Liver (tissue), 9 donors: ENCODE results near the gene ZNF358. TPM values are rescaled to one million over a fixed set of nuclear protein-coding genes. Genes with fewer than 3 reads are reported as not detected.

Source experiments
- DNase-seq: peaks from one replicate; pipeline ENCODE4 v3.0.0-alpha.2; 2017; ENCODE audit warnings: low spot score
- H3K27ac ChIP-seq, 2 donors: one replicate each; pipeline ENCODE4 v1.7.0; 2013; ENCODE audit warnings: inconsistent platforms in 2 of 2, low read length in 2 of 2, control low read depth in 1 of 2, low read depth in 1 of 2, mild to moderate bottlenecking in 1 of 2
- H3K27me3 ChIP-seq, 4 donors: one replicate each; pipeline versions ENCODE4 v1.6.1 to v1.7.0; 2013; ENCODE audit warnings: low read length in 3 of 4, inconsistent platforms in 1 of 4, mild to moderate bottlenecking in 1 of 4, moderate library complexity in 1 of 4; ENCODE audit not compliant: control insufficient read depth in 4 of 4, insufficient read depth in 4 of 4
- H3K36me3 ChIP-seq, 4 donors: one replicate each; pipeline versions ENCODE4 v1.6.1 to v1.7.0; 2013; ENCODE audit warnings: low read length in 3 of 4, mild to moderate bottlenecking in 3 of 4, low read depth in 1 of 4, moderate library complexity in 1 of 4; ENCODE audit not compliant: control insufficient read depth in 4 of 4, insufficient read depth in 3 of 4
- H3K4me1 ChIP-seq, 4 donors: one replicate each; pipeline versions ENCODE4 v1.6.1 to v1.7.0; 2013; ENCODE audit warnings: low read length in 3 of 4, mild to moderate bottlenecking in 3 of 4, moderate library complexity in 1 of 4; ENCODE audit not compliant: control insufficient read depth in 4 of 4, insufficient read depth in 4 of 4
- H3K4me3 ChIP-seq, 3 donors: one replicate each; pipeline versions ENCODE4 v1.6.1 to v1.7.0; 2013; ENCODE audit warnings: low read length in 3 of 3, control low read depth in 1 of 3, low read depth in 1 of 3, mild to moderate bottlenecking in 1 of 3
- H3K9ac ChIP-seq, 2 donors: one replicate each; pipeline ENCODE4 v1.7.0; 2013; ENCODE audit warnings: low read length in 2 of 2, mild to moderate bottlenecking in 2 of 2, moderate library complexity in 2 of 2, control low read depth in 1 of 2, low read depth in 1 of 2
- H3K9me3 ChIP-seq, 4 donors: one replicate each; pipeline versions ENCODE4 v1.6.1 to v1.7.0; 2013; ENCODE audit warnings: low read length in 3 of 4; ENCODE audit not compliant: control insufficient read depth in 4 of 4
- ATF3 ChIP-seq: IDR thresholded peaks from 2 replicates; pipeline ENCODE4 v1.6.1; 2016; ENCODE audit warnings: antibody characterized with exemption
- CTCF ChIP-seq: fragments of 150-350 bp; IDR thresholded peaks from 2 replicates; pipeline ENCODE4 v1.5.1; 2017; ENCODE audit warnings: improper control_type of control experiment, low read depth, low read length; ENCODE audit not compliant: missing input control
- EGR1 ChIP-seq, 2 donors: IDR thresholded peaks; 2 replicates each; pipeline ENCODE4 v1.6.1; 2016 to 2018; ENCODE audit warnings: antibody characterized with exemption in 2 of 2, low read depth in 2 of 2
- FOXA1 ChIP-seq: IDR thresholded peaks from 2 replicates; pipeline ENCODE4 v1.6.1; 2016; ENCODE audit warnings: antibody characterized with exemption
- FOXA2 ChIP-seq: IDR thresholded peaks from 2 replicates; pipeline ENCODE4 v1.6.1; 2016; ENCODE audit warnings: antibody characterized with exemption
- GABPA ChIP-seq, 2 donors: IDR thresholded peaks in 1 of 2; conservative IDR thresholded peaks in 1 of 2; 2 replicates each; pipeline ENCODE4 v1.6.1; 2016; ENCODE audit warnings: antibody characterized with exemption in 2 of 2, mild to moderate bottlenecking in 1 of 2, moderate library complexity in 1 of 2
- HNF4A ChIP-seq, 2 donors: conservative IDR thresholded peaks; 2 replicates each; pipeline ENCODE4 v1.6.1; 2016; ENCODE audit warnings: antibody characterized with exemption in 2 of 2, mild to moderate bottlenecking in 2 of 2
- HNF4G ChIP-seq: IDR thresholded peaks from 2 replicates; pipeline ENCODE4 v1.6.1; 2016; ENCODE audit warnings: antibody characterized with exemption
- JUND ChIP-seq, 2 donors: IDR thresholded peaks; 2 replicates each; pipeline ENCODE4 v1.6.1; 2016; ENCODE audit warnings: antibody characterized with exemption in 2 of 2
- MAX ChIP-seq: IDR thresholded peaks from 2 replicates; pipeline ENCODE4 v1.6.1; 2016; ENCODE audit warnings: antibody characterized with exemption
- NR2F2 ChIP-seq: IDR thresholded peaks from 2 replicates; pipeline ENCODE4 v1.6.1; 2016; ENCODE audit warnings: antibody characterized with exemption
- RAD21 ChIP-seq, 2 donors: IDR thresholded peaks; 2 replicates each; pipeline ENCODE4 v1.6.1; 2016; ENCODE audit warnings: antibody characterized with exemption in 2 of 2, mild to moderate bottlenecking in 2 of 2
- REST ChIP-seq: IDR thresholded peaks from 2 replicates; pipeline ENCODE4 v1.6.1; 2016; ENCODE audit warnings: antibody characterized with exemption, mild to moderate bottlenecking
- RXRA ChIP-seq, 2 donors: IDR thresholded peaks; 2 replicates each; pipeline ENCODE4 v1.6.1; 2017 to 2018; ENCODE audit warnings: antibody characterized with exemption in 2 of 2, mild to moderate bottlenecking in 1 of 2
- SP1 ChIP-seq: IDR thresholded peaks from 2 replicates; pipeline ENCODE4 v1.6.1; 2018; ENCODE audit warnings: antibody characterized with exemption, mild to moderate bottlenecking
- TAF1 ChIP-seq: conservative IDR thresholded peaks from 2 replicates; pipeline ENCODE4 v1.6.1; 2016; ENCODE audit warnings: antibody characterized with exemption, mild to moderate bottlenecking
- YY1 ChIP-seq: IDR thresholded peaks from 2 replicates; pipeline ENCODE4 v1.6.1; 2016; ENCODE audit warnings: antibody characterized with exemption, mild to moderate bottlenecking
- ZBTB33 ChIP-seq: IDR thresholded peaks from 2 replicates; pipeline ENCODE4 v1.6.1; 2016; ENCODE audit warnings: antibody characterized with exemption
- whole genome bisulfite sequencing: extraction: QIAGEN DNeasy Blood & Tissue Kit; methylation state at CpG from one replicate; pipeline ENCODE4 v1.1.7; 2013; 5-methylcytosine and 5-hydroxymethylcytosine counted together
- polyA plus RNA-seq, 2 donors: library from polyadenylated mRNA; stranded (reverse) in 1 of 2; unstranded in 1 of 2; fragments of 200-250 nt in 1 of 2; fragments of >200 nt in 1 of 2; fragmentation: Nextera tagmentation in 1 of 2; extraction: Ambion mirVana in 1 of 2; gene quantifications; one replicate each; pipeline versions ENCODE4 v1.2.1 to v1.2.3, GENCODE V29; 2013 to 2015
- total RNA-seq, 2 donors: library from RNA; depleted of rRNA; stranded (reverse); fragments of >200 nt; gene quantifications; one replicate each; pipeline ENCODE4 v1.2.3, GENCODE V29; 2014
- donor health status: healthy.
- donor health status: healthy.
- donor health status: healthy.
- donor health status: healthy.
- donor health status: healthy.

Gene ZNF358
- 1 to 10 TPM; 5.7 to 9.5 TPM for total RNA-seq
- 10 to 100 TPM; 15.6 to 18.2 TPM for polyA plus RNA-seq

- DNase-seq = peak; percentile 56
- peaks cover 0 to 3% (median 0%) of the 10 kb centered on the region in 4 donors for H3K36me3 ChIP-seq
- TF ChIP-seq REST (no peak), CTCF (no peak), YY1 (no peak), RAD21 (IDR thresholded peaks at IDR 0.05) (no peak), EGR1 (IDR thresholded peaks at IDR 0.05; ENCODE audit: low read depth in 2 of 2) (no peak), ATF3 (no peak), JUND (IDR thresholded peaks at IDR 0.05) (no peak), MAX (no peak), HNF4A (conservative IDR thresholded peaks at IDR 0.05) (no peak), GABPA (IDR thresholded peaks at IDR 0.05 in 1 of 2, conservative IDR thresholded peaks at IDR 0.05 in 1 of 2) (no peak), SP1 (no peak), NR2F2 (no peak), FOXA1 (no peak), FOXA2 (no peak), HNF4G (no peak), TAF1 (no peak), RXRA (IDR thresholded peaks at IDR 0.05) (no peak), ZBTB33 (no peak)
- no peaks in the 10 kb centered on the region for H3K27me3 ChIP-seq
- H3K27ac ChIP-seq = peak within 1 kb of the TSS; percentile 60 to 63
- peak within 1 kb of the TSS; percentile 54 to 73 (median 62) for H3K4me3 ChIP-seq
- H3K9me3 ChIP-seq = no peaks in the 10 kb centered on the region
- H3K9ac ChIP-seq = peak within 1 kb of the TSS; percentile 78 to 83
- H3K4me1 ChIP-seq = peaks cover 5 to 27% (median 19%) of the 10 kb centered on the region in 4 donors
- 2% methylated on average over 33 of the region's 33 CpGs for WGBS
Observed at GRCh38 chr19:7515645-7516151, at the start of gene ZNF358. Gene ZNF358, plus strand, starts transcription at chr19:7516103. Its CDS starts 3,140 bp downstream, at chr19:7519243.
